MCF 10A (cell line): Measurements from ENCODE around the gene NUBP2. TPM values are rescaled to one million over a fixed set of nuclear protein-coding genes. Genes with fewer than 3 reads are reported as not detected.

ENCODE experiments used
- BruUV-seq: library from RNA; stranded (reverse); fragments of 400-500 nt; replicated peaks from 2 replicates; lab custom pipeline; 2021; lab: Mats Ljungman, UMichigan
- CTCF ChIA-PET: fragments of 300-600 bp; sonication (Branson Sonifier 250); formaldehyde crosslinking; extraction: SDS; loops from one replicate; lab custom pipeline; 2021; ENCODE audit warnings: antibody characterized with exemption, inconsistent platforms; lab: Yijun Ruan, JAX
- POLR2A ChIA-PET: fragments of 300-600, 350-650 bp; sonication (Branson Sonifier 250); formaldehyde crosslinking; extraction: SDS; loops from one replicate; lab custom pipeline; 2020; ENCODE audit warnings: antibody characterized with exemption, inconsistent platforms; lab: Yijun Ruan, JAX
- DNase-seq: peaks from one replicate; pipeline ENCODE4 v3.0.0-alpha.2; 2018; ENCODE audit not compliant: unreplicated experiment
- H3K27ac Mint-ChIP-seq: one replicate; pipeline ENCODE4 v1.8.0; 2022; ENCODE audit warnings: mild to moderate bottlenecking, low read depth, mixed read lengths; ENCODE audit not compliant: unreplicated experiment
- H3K27me3 Mint-ChIP-seq: one replicate; pipeline ENCODE4 v1.8.0; 2022; ENCODE audit warnings: mixed read lengths; ENCODE audit not compliant: insufficient read depth, unreplicated experiment
- H3K36me3 Mint-ChIP-seq: one replicate; pipeline ENCODE4 v1.8.0; 2022; ENCODE audit warnings: mild to moderate bottlenecking, moderate library complexity, mixed read lengths; ENCODE audit not compliant: insufficient read depth, unreplicated experiment
- H3K4me1 Mint-ChIP-seq: one replicate; pipeline ENCODE4 v1.8.0; 2022; ENCODE audit warnings: mixed read lengths; ENCODE audit not compliant: insufficient read depth, unreplicated experiment
- H3K4me3 Mint-ChIP-seq: one replicate; pipeline ENCODE4 v1.8.0; 2022; ENCODE audit warnings: mild to moderate bottlenecking, moderate library complexity, mixed read lengths; ENCODE audit not compliant: unreplicated experiment
- H3K9me3 Mint-ChIP-seq: one replicate; pipeline ENCODE4 v1.8.0; 2022; ENCODE audit warnings: mixed read lengths; ENCODE audit not compliant: unreplicated experiment
- CTCF ChIP-seq: fragments of 200-600 bp; IDR thresholded peaks from one replicate; pipeline ENCODE4 v1.8.0; 2022; ENCODE audit warnings: antibody characterized with exemption, mild to moderate bottlenecking; ENCODE audit not compliant: unreplicated experiment
- intact Hi-C: fragments of 100-400 bp; cut with micrococcal nuclease; formaldehyde crosslinking; loops from 2 replicates; pipeline ENCODE4 v1.14.1; 2022
- total RNA-seq: library from RNA; stranded (reverse); gene quantifications from 2 replicates; pipeline ENCODE4 v1.2.3, GENCODE V29; 2022

NUBP2 gene
- total RNA-seq, 1 experiment from 2014 or later, result 71.3 TPM

GRCh38 chr16:1763521-1764511, 18.9 kb upstream of the NUBP2 start:
- intact Hi-C loops, result no loop called here
- ChIA-PET POLR2A (interaction anchor here (0.6 to 1.8 kb wide), 2 partner anchors 9 to 56 kb away, joined by 5 read pairs; partner anchors contain the start of genes EME2 and MRPS34), CTCF (interaction anchor here (0.6 to 1.6 kb wide), 5 partner anchors 13 to 74 kb away, joined by 3 read pairs; no protein-coding TSS in a partner anchor)
- TF ChIP-seq CTCF, result peak; percentile 33
- no peak for DNase-seq
- no peak overlapping the region for H3K27ac Mint-ChIP-seq
- no peaks in the 10 kb centered on the region for H3K9me3 Mint-ChIP-seq
- H3K36me3 Mint-ChIP-seq, result peaks cover 61% of the 10 kb centered on the region
- no peaks in the 10 kb centered on the region for H3K4me1 Mint-ChIP-seq
- no peaks in the 10 kb centered on the region for H3K27me3 Mint-ChIP-seq
- H3K4me3 Mint-ChIP-seq, result no peak overlapping the region
- BruUV-seq, result no TSS peak

DNA sequence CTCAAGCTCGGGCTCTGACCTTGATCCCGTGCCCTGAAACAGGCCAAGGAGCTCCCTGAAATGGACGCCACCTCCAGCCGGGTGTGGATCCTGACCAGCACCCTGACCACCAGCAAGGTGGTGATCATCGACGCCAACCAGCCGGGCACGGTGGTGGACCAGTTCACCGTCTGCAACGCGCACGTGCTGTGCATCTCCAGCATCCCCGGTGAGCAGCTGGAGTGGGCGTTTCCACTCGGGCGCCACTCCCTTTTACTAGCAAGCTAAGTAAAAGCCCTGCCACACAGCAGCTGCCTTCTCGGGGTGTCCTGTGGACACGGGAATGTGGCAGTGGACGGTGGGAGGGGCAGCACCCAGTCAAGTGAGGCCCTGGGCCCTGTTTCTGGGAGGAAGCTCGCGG, 17.8 kb upstream of the NUBP2 start:
- DNase-seq, result no peak
- no TSS peak for BruUV-seq
- Mint-ChIP-seq H3K4me3 (no peak overlapping the region), H3K36me3 (peaks cover 72% of the 10 kb centered on the region), H3K27me3 (no peaks in the 10 kb centered on the region), H3K27ac (no peak overlapping the region), H3K4me1 (peaks cover under 1% of the 10 kb centered on the region), H3K9me3 (no peaks in the 10 kb centered on the region)
- ChIA-PET POLR2A (interaction anchor here (0.6 to 1.8 kb wide), 7 partner anchors 8 to 87 kb away, joined by 3 to 5 read pairs (median 4); partner anchors contain the start of genes EME2, JPT2, MAPK8IP3 and MRPS34), CTCF (interaction anchor here (0.7 to 1.6 kb wide), 6 partner anchors 17 to 389 kb away, joined by 3 read pairs; partner anchors contain the start of gene MAPK8IP3)
- no peak for TF ChIP-seq CTCF
- intact Hi-C loops, result no loop called here

DNA sequence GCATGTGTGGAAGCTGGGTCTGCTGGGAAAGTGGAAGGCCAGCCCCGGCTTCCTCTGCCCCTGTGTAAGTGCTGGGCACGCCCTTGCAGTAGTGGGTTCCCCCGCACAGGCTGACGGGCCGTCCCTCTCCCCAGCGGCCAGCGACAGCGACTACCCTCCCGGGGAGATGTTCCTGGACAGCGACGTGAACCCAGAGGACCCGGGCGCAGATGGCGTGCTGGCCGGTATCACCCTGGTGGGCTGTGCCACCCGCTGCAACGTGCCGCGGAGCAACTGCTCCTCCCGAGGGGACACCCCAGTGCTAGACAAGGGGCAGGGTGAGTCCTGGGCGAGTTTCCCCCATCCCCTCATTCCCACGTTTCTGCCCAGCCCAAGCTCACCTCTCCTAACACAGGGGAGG, 16.9 kb upstream of the NUBP2 start:
- Mint-ChIP-seq H3K27me3 (no peaks in the 10 kb centered on the region), H3K4me3 (no peak overlapping the region), H3K9me3 (no peaks in the 10 kb centered on the region), H3K27ac (no peak overlapping the region), H3K4me1 (peaks cover 7% of the 10 kb centered on the region), H3K36me3 (peaks cover 80% of the 10 kb centered on the region)
- no TSS peak for BruUV-seq
- ChIA-PET POLR2A (interaction anchor here (1.1 to 1.8 kb wide), 5 partner anchors 11 to 88 kb away, joined by 3 to 5 read pairs (median 4); partner anchors contain the start of genes JPT2 and MAPK8IP3), CTCF (interaction anchor here (0.5 to 0.7 kb wide), 3 partner anchors 16 to 423 kb away, joined by 3 read pairs; partner anchors contain the start of gene MAPK8IP3)
- DNase-seq, result no peak
- intact Hi-C loops, result no loop called here
- TF ChIP-seq CTCF, result no peak

DNA sequence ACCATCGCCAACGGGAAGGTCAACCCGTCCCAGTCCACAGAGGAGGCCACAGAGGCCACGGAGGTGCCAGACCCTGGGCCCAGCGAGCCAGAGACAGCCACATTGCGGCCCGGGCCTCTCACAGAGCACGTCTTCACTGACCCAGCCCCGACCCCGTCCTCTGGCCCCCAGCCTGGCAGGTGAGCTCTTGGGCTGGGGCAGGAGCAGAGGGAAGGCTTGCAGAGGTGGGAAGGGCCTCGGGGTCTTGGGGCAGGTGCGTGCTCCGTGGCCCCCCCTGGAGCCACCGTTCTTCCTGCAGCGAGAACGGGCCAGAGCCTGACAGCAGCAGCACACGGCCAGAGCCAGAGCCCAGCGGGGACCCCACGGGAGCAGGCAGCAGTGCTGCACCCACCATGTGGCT, 16.5 kb upstream of the NUBP2 start:
- H3K4me1 Mint-ChIP-seq, result peaks cover 7% of the 10 kb centered on the region
- ChIA-PET POLR2A (interaction anchor here (1.1 to 1.3 kb wide), 2 partner anchors 22 to 88 kb away, joined by 4 read pairs; partner anchors contain the start of gene JPT2), CTCF (interaction anchor here (0.6 kb wide), 1 partner anchor 423 kb away, joined by 3 read pairs; no protein-coding TSS in a partner anchor)
- H3K27ac Mint-ChIP-seq, result no peak overlapping the region
- peaks cover 77% of the 10 kb centered on the region for H3K36me3 Mint-ChIP-seq
- no TSS peak for BruUV-seq
- H3K27me3 Mint-ChIP-seq, result no peaks in the 10 kb centered on the region
- no peak for TF ChIP-seq CTCF
- no peak overlapping the region for H3K4me3 Mint-ChIP-seq
- intact Hi-C loops, result no loop called here
- no peak for DNase-seq
- no peaks in the 10 kb centered on the region for H3K9me3 Mint-ChIP-seq
